Neural progenitor cell (in vitro differentiated cells): ENCODE results near the gene AQP1. TPM values are rescaled to one million over a fixed set of nuclear protein-coding genes. Genes with fewer than 3 reads are reported as not detected.
A peak's percentile ranks its signal among the peaks of the same experiment; 100 is the strongest.

Experiments used
- DNase-seq: peaks from one replicate; pipeline ENCODE4 v3.0.0-alpha.2; 2016; ENCODE audit warnings: low spot score
- H2AFZ ChIP-seq: fragments of 200-600 bp; sonication (generic); replicated peaks from 2 replicates; pipeline ENCODE4 v1.6.1; 2016; ENCODE audit warnings: antibody characterized with exemption
- H3F3A ChIP-seq: fragments of 200-600 bp; sonication (generic); 2 replicates; pipeline ENCODE4 v1.6.1; 2016; ENCODE audit warnings: antibody characterized with exemption, low read depth
- H3K27ac ChIP-seq: fragments of 200-600 bp; sonication (generic); 2 replicates; pipeline ENCODE4 v1.5.1; 2016; ENCODE audit warnings: mild to moderate bottlenecking
- H3K27me3 ChIP-seq: fragments of 200-600 bp; sonication (generic); 2 replicates; pipeline ENCODE4 v1.6.1; 2016; ENCODE audit warnings: mild to moderate bottlenecking, moderate library complexity
- H3K36me3 ChIP-seq: fragments of 200-600 bp; sonication (generic); 2 replicates; pipeline ENCODE4 v1.5.1; 2016
- H3K4me1 ChIP-seq: fragments of 200-600 bp; sonication (generic); 2 replicates; pipeline ENCODE4 v1.6.1; 2016; ENCODE audit warnings: mixed run types
- H3K4me2 ChIP-seq: fragments of 200-600 bp; sonication (generic); 2 replicates; pipeline ENCODE4 v1.6.1; 2016
- H3K4me3 ChIP-seq: fragments of 200-600 bp; sonication (generic); 2 replicates; pipeline ENCODE4 v1.5.1; 2016
- H3K79me2 ChIP-seq: fragments of 200-600 bp; sonication (generic); 2 replicates; pipeline ENCODE4 v1.6.1; 2016; ENCODE audit warnings: low read depth
- H3K9ac ChIP-seq: fragments of 200-600 bp; sonication (generic); 2 replicates; pipeline ENCODE4 v1.6.1; 2016
- H3K9me3 ChIP-seq: fragments of 200-600 bp; sonication (generic); 2 replicates; pipeline ENCODE4 v1.5.1; 2016; ENCODE audit warnings: low read depth
- H4K20me1 ChIP-seq: fragments of 200-600 bp; sonication (generic); 2 replicates; pipeline ENCODE4 v1.6.1; 2016; ENCODE audit warnings: low read depth
- H3K27ac Mint-ChIP-seq: 3 replicates; pipeline ENCODE4 v1.8.0; 2021; ENCODE audit warnings: mixed read lengths
- H3K27me3 Mint-ChIP-seq: 2 replicates; pipeline ENCODE4 v1.8.0; 2022; ENCODE audit warnings: low read depth, mild to moderate bottlenecking, inconsistent platforms, moderate library complexity, mixed read lengths; ENCODE audit not compliant: insufficient read depth
- H3K36me3 Mint-ChIP-seq: 3 replicates; pipeline ENCODE4 v1.8.0; 2021; ENCODE audit warnings: mixed read lengths
- H3K4me1 Mint-ChIP-seq: 3 replicates; pipeline ENCODE4 v1.8.0; 2021; ENCODE audit warnings: mixed read lengths
- H3K4me3 Mint-ChIP-seq: 3 replicates; pipeline ENCODE4 v1.8.0; 2021; ENCODE audit warnings: mild to moderate bottlenecking, moderate library complexity, mixed read lengths
- H3K9me3 Mint-ChIP-seq: 3 replicates; pipeline ENCODE4 v1.8.0; 2020; ENCODE audit warnings: mixed read lengths
- CTCF ChIP-seq: fragments of 200-600 bp; sonication (generic); IDR thresholded peaks from 2 replicates; pipeline ENCODE4 v1.5.1; 2017; ENCODE audit warnings: antibody characterized with exemption, mild to moderate bottlenecking
- EZH2 ChIP-seq: fragments of 200-600 bp; sonication (generic); IDR thresholded peaks from 2 replicates; pipeline ENCODE4 v1.6.1; 2017; ENCODE audit warnings: antibody characterized with exemption, mild to moderate bottlenecking, moderate library complexity
- EZH2phosphoT487 ChIP-seq: fragments of 200-600 bp; sonication (generic); IDR thresholded peaks from 2 replicates; pipeline ENCODE4 v1.6.1; 2017; ENCODE audit warnings: antibody characterized with exemption
- total RNA-seq: library from RNA; depleted of rRNA; stranded (reverse); fragments of >200 nt; gene quantifications from 2 replicates; pipeline ENCODE4 v1.2.3, GENCODE V29; 2015; ENCODE audit warnings: low replicate concordance

Gene AQP1
- total RNA-seq, 1 donor from 2014 or later, result not detected

GRCh38 chr7:30937416-30937815, 25.8 kb downstream of the AQP1 start:
- TF ChIP-seq CTCF, result no peak
- no peak for TF ChIP-seq EZH2
- TF ChIP-seq EZH2phosphoT487, result no peak
- peaks cover 31% of the 10 kb centered on the region for H3K27me3 ChIP-seq
- no peaks in the 10 kb centered on the region for H3K79me2 ChIP-seq
- peaks cover 5% of the 10 kb centered on the region for H3K27me3 Mint-ChIP-seq
- no peak overlapping the region for H3K4me3 Mint-ChIP-seq
- H3K36me3 ChIP-seq, result no peaks in the 10 kb centered on the region
- no peaks in the 10 kb centered on the region for H4K20me1 ChIP-seq
- no peaks in the 10 kb centered on the region for H3K36me3 Mint-ChIP-seq
- no peaks in the 10 kb centered on the region for H3K9me3 ChIP-seq
- H3K4me3 ChIP-seq, result no peak overlapping the region
- DNase-seq, result no peak
- peaks cover 19% of the 10 kb centered on the region for H3K4me1 ChIP-seq
- no peak overlapping the region for H3K27ac ChIP-seq
- no peak overlapping the region for H3K9ac ChIP-seq
- no peak overlapping the region for H3K27ac Mint-ChIP-seq
- H3K4me2 ChIP-seq, result no peak overlapping the region
- peaks cover 16% of the 10 kb centered on the region for H3K4me1 Mint-ChIP-seq
- H3K9me3 Mint-ChIP-seq, result no peaks in the 10 kb centered on the region
- H2AFZ ChIP-seq, result no peak overlapping the region
- H3F3A ChIP-seq, result peaks cover 8% of the 10 kb centered on the region

- Mint-ChIP-seq H3K4me3 (peak overlapping the region; percentile 21), H3K4me1 (peaks cover 11% of the 10 kb centered on the region), H3K9me3 (no peaks in the 10 kb centered on the region), H3K27me3 (peaks cover 5% of the 10 kb centered on the region), H3K36me3 (no peaks in the 10 kb centered on the region), H3K27ac (no peak overlapping the region)
- Histone ChIP-seq H3K79me2 (no peaks in the 10 kb centered on the region), H3K4me2 (peak overlapping the region; percentile 82), H3K36me3 (no peaks in the 10 kb centered on the region), H2AFZ (peak overlapping the region; percentile 80), H3K4me1 (peaks cover 9% of the 10 kb centered on the region), H3F3A (peaks cover 8% of the 10 kb centered on the region), H4K20me1 (no peaks in the 10 kb centered on the region), H3K9me3 (no peaks in the 10 kb centered on the region), H3K9ac (no peak overlapping the region), H3K4me3 (peak overlapping the region; percentile 34), H3K27ac (no peak overlapping the region), H3K27me3 (peaks cover 44% of the 10 kb centered on the region)
- DNase-seq, result peak; percentile 90
- TF ChIP-seq CTCF (peak; percentile 95), EZH2phosphoT487 (no peak)
Measured at GRCh38 chr7:30938435-30939316, 27.0 kb downstream of the AQP1 start.

- Histone ChIP-seq H3K27ac (no peak overlapping the region), H2AFZ (no peak overlapping the region), H3K4me1 (no peaks in the 10 kb centered on the region), H3K4me2 (no peak overlapping the region), H3F3A (peaks cover 8% of the 10 kb centered on the region), H3K9ac (no peak overlapping the region), H3K27me3 (peaks cover 47% of the 10 kb centered on the region), H3K9me3 (no peaks in the 10 kb centered on the region), H3K79me2 (no peaks in the 10 kb centered on the region), H3K36me3 (no peaks in the 10 kb centered on the region), H4K20me1 (no peaks in the 10 kb centered on the region), H3K4me3 (no peak overlapping the region)
- DNase-seq, result no peak
- H3K4me3 Mint-ChIP-seq, result no peak overlapping the region
- H3K9me3 Mint-ChIP-seq, result peaks cover 10% of the 10 kb centered on the region
- TF ChIP-seq CTCF, result no peak
- no peak for TF ChIP-seq EZH2phosphoT487
- no peaks in the 10 kb centered on the region for H3K36me3 Mint-ChIP-seq
- peaks cover 1% of the 10 kb centered on the region for H3K27me3 Mint-ChIP-seq
- no peaks in the 10 kb centered on the region for H3K4me1 Mint-ChIP-seq
- no peak overlapping the region for H3K27ac Mint-ChIP-seq
Measured at GRCh38 chr7:30941582-30942323, 30.1 kb downstream of the AQP1 start.
